Retinal pigment epithelial cell (primary cell): Measurements from ENCODE around the gene GRAMD1B.

Source experiments
- DNase-seq: peaks from one replicate; pipeline ENCODE4 v3.0.0-alpha.2; 2010; ENCODE audit warnings: low read depth
- H3K4me3 ChIP-seq: 2 replicates; pipeline ENCODE4 v1.5.1; 2011; ENCODE audit warnings: mild to moderate bottlenecking, low read length, control low read depth, moderate library complexity
- TF ChIP-seq, protein P1 (sequence below): conservative IDR thresholded peaks from 2 replicates; pipeline ENCODE4 v1.5.1; 2011; ENCODE audit warnings: low read depth, low read length, control low read depth, inconsistent platforms

The GRAMD1B gene

DNA sequence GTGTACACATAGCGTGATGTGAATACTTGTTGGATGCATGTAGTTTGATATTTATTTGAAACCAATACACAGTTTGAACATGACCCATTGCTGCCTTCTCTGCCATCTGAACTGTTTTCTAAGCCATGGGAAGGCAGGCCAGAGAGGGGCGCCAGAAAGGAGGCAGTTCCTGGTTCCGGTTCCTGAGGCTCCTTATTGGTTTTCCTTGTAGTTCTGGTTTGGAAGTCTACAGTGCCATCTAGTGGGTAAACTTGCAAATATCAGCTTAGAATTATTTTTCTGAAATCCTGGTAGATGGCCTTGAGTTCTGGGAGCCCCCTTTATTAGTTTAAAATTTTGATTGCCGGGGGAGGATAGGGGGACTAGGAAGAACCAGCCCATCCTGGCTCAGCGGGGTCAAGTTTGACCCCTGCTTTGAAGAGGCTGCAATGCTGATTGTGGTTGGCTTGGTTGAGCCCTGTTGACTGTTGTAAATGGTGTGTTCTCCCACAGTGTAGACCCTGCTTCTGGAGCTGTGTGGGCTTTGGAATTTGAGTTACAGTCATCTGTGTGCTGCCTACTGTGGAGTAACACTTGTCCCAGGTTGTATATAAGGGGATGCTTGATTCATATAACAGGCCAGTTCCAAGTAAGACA, 48.4 kb downstream of the GRAMD1B start:
- DNase-seq, result peak; percentile 50
- H3K4me3 ChIP-seq, result no peak overlapping the region
- TF ChIP-seq, protein P1, sequence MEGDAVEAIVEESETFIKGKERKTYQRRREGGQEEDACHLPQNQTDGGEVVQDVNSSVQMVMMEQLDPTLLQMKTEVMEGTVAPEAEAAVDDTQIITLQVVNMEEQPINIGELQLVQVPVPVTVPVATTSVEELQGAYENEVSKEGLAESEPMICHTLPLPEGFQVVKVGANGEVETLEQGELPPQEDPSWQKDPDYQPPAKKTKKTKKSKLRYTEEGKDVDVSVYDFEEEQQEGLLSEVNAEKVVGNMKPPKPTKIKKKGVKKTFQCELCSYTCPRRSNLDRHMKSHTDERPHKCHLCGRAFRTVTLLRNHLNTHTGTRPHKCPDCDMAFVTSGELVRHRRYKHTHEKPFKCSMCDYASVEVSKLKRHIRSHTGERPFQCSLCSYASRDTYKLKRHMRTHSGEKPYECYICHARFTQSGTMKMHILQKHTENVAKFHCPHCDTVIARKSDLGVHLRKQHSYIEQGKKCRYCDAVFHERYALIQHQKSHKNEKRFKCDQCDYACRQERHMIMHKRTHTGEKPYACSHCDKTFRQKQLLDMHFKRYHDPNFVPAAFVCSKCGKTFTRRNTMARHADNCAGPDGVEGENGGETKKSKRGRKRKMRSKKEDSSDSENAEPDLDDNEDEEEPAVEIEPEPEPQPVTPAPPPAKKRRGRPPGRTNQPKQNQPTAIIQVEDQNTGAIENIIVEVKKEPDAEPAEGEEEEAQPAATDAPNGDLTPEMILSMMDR, result peak; percentile 64

DNA sequence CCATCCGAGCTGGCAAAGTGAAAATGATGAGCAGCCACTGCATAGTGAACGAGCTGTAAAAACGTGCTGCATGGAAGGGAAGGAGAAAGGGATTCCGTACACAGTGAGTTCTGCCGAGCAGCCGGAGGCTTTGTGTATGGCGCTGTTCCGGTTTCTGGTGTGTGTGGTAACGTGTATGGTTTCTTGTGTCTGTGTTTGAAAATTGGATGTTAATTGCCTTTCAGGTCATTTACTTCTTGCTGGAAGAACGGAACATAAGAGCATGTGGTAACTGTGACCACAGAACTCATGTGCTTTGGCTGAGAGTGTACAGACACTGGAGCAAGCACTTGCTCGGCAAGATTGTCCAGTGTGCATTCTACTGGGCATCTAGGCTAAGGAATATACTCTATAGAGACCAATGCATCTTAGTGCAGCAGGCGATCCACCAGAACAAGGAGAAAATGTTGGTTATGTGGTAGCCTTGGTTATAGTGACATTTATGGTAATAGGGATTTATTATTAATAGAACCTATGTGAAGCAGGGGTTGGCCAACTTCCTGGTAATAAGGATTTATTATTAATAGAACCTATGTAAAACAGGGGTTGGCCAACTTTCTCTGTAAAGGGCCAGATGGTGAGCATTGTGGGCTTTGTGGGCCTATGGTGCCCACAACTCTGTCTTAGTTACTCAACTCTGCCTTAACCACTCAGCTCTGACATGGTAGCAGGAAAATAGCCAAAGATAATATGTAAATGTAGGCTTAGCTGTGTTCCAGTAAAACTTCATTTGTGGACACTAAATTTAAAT, 49.2 kb downstream of the GRAMD1B start:
- TF ChIP-seq, protein P1, result no peak
- no peak for DNase-seq
- no peak overlapping the region for H3K4me3 ChIP-seq

DNA sequence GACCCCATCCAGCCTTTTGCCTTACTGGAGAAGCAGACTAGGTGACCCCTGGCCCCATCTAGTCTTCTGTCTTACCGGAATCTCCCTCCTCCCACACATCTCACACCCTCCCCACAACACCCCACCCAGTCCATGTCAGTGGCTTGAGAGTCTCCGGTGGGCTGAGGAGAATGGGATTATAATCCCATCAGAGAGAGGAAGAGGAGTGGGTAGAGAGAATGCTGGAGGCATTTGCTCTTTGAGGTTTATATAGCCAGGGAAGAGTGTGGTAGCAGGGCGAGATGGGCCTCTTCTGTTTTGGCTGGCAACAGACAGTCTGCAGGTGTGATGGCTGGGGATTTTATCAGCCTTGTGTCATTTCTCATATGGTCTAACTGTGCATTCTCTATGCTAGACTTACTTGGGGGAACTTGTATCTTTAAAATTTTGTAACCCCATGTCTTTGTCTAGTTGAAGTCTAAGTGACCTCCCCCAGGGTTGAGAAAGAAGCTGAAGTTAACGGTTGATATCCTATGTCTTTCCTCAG, 50.3 kb downstream of the GRAMD1B start:
- TF ChIP-seq, protein P1, result no peak
- no peak for DNase-seq
- no peak overlapping the region for H3K4me3 ChIP-seq

DNA sequence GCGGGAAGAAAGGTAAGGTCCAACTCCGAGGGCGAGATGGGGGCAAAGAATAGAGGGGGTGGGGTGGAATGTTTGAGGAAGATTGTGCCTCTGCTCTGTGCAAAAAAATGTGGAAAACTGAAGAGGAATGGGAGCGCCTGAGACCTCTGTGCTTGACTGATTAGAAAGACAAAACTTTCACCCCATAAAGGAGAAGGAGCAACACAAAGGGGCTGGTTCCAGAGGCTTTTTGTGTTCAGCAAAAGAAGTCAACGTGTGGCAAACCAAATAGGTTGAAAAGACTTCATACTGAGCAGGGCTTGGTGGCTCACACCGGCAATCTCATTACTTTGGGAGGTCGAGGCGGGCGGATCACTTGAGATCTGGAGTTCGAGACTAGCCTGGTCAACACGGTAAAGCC, 50.8 kb downstream of the GRAMD1B start:
- H3K4me3 ChIP-seq, result no peak overlapping the region
- no peak for DNase-seq
- TF ChIP-seq, protein P1, result no peak

DNA sequence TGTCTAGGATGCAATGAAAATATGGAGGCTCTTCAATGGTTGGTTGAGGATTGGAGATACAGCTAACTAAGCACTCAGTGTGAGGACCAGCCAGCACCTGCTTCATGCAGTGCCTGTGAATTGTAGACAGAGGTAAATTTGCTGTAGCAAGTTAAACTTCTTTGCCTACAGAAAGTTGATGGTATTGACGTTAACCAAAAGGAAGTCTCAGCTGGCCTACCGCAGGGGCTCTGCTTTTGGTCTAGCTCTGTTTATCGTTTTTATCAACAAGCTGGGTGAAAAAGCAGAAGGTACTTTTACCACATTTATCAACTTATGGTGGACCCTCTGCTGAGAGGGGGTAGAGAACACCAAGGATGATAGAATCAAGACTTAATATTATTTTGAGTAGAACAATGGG, 51.6 kb downstream of the GRAMD1B start:
- TF ChIP-seq, protein P1, result no peak
- no peak for DNase-seq
- H3K4me3 ChIP-seq, result no peak overlapping the region

DNA sequence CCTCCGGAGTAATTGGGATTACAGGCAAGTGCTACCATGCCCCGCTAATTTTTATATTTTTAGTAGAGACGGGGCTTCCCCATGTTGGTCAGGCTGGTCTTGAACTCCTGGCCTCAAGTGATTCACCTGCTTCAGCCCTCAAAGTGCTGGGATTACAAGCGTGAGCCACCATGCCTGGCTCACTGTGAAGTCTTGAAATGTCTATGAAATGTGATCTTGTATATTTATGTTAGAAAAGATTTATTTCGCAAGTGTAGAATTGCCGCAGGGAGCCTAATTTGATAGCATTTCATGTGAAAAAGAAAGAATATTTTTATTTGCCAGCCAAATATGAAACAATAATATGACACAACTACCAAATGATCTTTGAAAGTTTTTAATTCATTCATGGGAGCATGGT, 52.1 kb downstream of the GRAMD1B start:
- no peak overlapping the region for H3K4me3 ChIP-seq
- TF ChIP-seq, protein P1, result no peak
- DNase-seq, result no peak
